Thyroid gland (tissue), 4 donors: ENCODE measurements around the gene SEC63.

Source experiments
- POLR2A ChIP-seq, 2 donors: fragments of 450-650 bp; IDR thresholded peaks; one replicate each; pipeline ENCODE4 v1.6.1; 2017; ENCODE audit warnings: antibody characterized with exemption in 2 of 2, mild to moderate bottlenecking in 2 of 2, moderate library complexity in 1 of 2
- TF ChIP-seq, protein P1 (sequence below), 6 experiments: fragments of 200-600 bp in 3 of 6; fragments of 450-650 bp in 3 of 6; sonication (generic) in 3 of 6; IDR thresholded peaks; one replicate each; pipeline ENCODE4 v1.5.1; 2016 to 2019; ENCODE audit warnings: antibody characterized with exemption in 6 of 6, mild to moderate bottlenecking in 2 of 6, inconsistent platforms in 1 of 6, moderate library complexity in 1 of 6

GRCh38 chr6:107845777-107846176, 112.2 kb downstream of the SEC63 start:
- no peak for TF ChIP-seq POLR2A (IDR thresholded peaks at IDR 0.05)
- TF ChIP-seq, protein P1, sequence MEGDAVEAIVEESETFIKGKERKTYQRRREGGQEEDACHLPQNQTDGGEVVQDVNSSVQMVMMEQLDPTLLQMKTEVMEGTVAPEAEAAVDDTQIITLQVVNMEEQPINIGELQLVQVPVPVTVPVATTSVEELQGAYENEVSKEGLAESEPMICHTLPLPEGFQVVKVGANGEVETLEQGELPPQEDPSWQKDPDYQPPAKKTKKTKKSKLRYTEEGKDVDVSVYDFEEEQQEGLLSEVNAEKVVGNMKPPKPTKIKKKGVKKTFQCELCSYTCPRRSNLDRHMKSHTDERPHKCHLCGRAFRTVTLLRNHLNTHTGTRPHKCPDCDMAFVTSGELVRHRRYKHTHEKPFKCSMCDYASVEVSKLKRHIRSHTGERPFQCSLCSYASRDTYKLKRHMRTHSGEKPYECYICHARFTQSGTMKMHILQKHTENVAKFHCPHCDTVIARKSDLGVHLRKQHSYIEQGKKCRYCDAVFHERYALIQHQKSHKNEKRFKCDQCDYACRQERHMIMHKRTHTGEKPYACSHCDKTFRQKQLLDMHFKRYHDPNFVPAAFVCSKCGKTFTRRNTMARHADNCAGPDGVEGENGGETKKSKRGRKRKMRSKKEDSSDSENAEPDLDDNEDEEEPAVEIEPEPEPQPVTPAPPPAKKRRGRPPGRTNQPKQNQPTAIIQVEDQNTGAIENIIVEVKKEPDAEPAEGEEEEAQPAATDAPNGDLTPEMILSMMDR (IDR thresholded peaks at IDR 0.05) = no peak
